Gastroesophageal sphincter (tissue), 3 donors: ENCODE results near the gene PCDHA5.
"Not testable (repeated sequence)": the region's sequence is repeated elsewhere in the genome, so short reads cannot be mapped to it uniquely, and the experiment has no call there.

Experiments used
- CTCF ChIP-seq, 4 experiments: fragments of 200-600 bp in 2 of 4; fragments of 450-650 bp in 2 of 4; sonication (generic) in 1 of 4; IDR thresholded peaks; one replicate each; pipeline ENCODE4 v1.5.1; 2017 to 2019; ENCODE audit warnings: antibody characterized with exemption in 4 of 4, mild to moderate bottlenecking in 2 of 4, moderate library complexity in 2 of 4
- POLR2A ChIP-seq, 2 donors: fragments of 450-650 bp; IDR thresholded peaks; one replicate each; pipeline ENCODE4 v1.6.1; 2017; ENCODE audit warnings: antibody characterized with exemption in 2 of 2, mild to moderate bottlenecking in 2 of 2, moderate library complexity in 1 of 2

GRCh38 chr5:140849831-140850634, 28.6 kb downstream of the PCDHA5 start:
- TF ChIP-seq POLR2A, CTCF (IDR thresholded peaks at IDR 0.05): not testable (repeated sequence)
